K562 (cell line): Measurements from ENCODE around the gene TENT4B. TPM values are rescaled to one million over a fixed set of nuclear protein-coding genes. Genes with fewer than 3 reads are reported as not detected.
A peak's percentile ranks its signal among the peaks of the same experiment; 100 is the strongest.
"Not testable (repeated sequence)": the region's sequence is repeated elsewhere in the genome, so short reads cannot be mapped to it uniquely, and the experiment has no call there.

ENCODE experiments used
- ATAC-seq: fragments of 200-7000 bp; cut with Tn5 transposase; 3 replicates; pipeline ENCODE4 v1.9.1; 2020; ENCODE audit warnings: moderate library complexity
- BruUV-seq: library from RNA; stranded (reverse); fragments of 400-500 nt; replicated peaks from 2 replicates; lab custom pipeline; 2021; lab: Mats Ljungman, UMichigan
- CTCF ChIA-PET: fragments of 300-600 bp; formaldehyde crosslinking; extraction: SDS; loops from one replicate; lab custom pipeline; 2021; ENCODE audit warnings: low intra/inter-chr PET ratio; lab: Yijun Ruan, JAX
- POLR2A ChIA-PET: fragments of 300-600, 350-650 bp; sonication (Branson Sonifier 250); formaldehyde crosslinking; extraction: SDS; loops from one replicate; lab custom pipeline; 2021; ENCODE audit warnings: antibody characterized with exemption, inconsistent platforms; lab: Yijun Ruan, JAX
- DNase-seq, 4 experiments: peaks; one replicate each; pipeline versions ENCODE4 v3.0.0 to v3.0.0-alpha.2; 2011 to 2018; ENCODE audit warnings: low spot score in 3 of 4, mixed read lengths in 3 of 4; ENCODE audit errors: extremely low read depth in 1 of 4
- FAIRE-seq: peaks from 2 replicates; lab custom pipeline; 2011; peaks lifted over from hg19 to GRCh38; lab: Jason Lieb, UNC
- H2AFZ ChIP-seq: 2 replicates; pipeline ENCODE4 v1.6.0; 2011; ENCODE audit warnings: low read depth, low read length, control low read depth, inconsistent platforms
- H3K27ac ChIP-seq: fragments of 200-600 bp; 3 replicates; pipeline ENCODE4 v1.8.0; 2011; ENCODE audit warnings: low read depth, mild to moderate bottlenecking, control low read depth, inconsistent platforms, low read length, moderate library complexity, mixed read lengths; ENCODE audit errors: extremely low read depth
- H3K27me3 ChIP-seq, 2 experiments: fragments of 300-600 bp in 1 of 2; 2 replicates in 1 of 2; 3 replicates in 1 of 2; pipeline versions ENCODE4 v1.6.0 to v1.8.0; 2011; ENCODE audit warnings: inconsistent platforms in 2 of 2, low read length in 2 of 2, mild to moderate bottlenecking in 1 of 2, mixed read lengths in 1 of 2, moderate library complexity in 1 of 2; ENCODE audit not compliant: control insufficient read depth in 2 of 2, insufficient read depth in 2 of 2
- H3K36me3 ChIP-seq: fragments of 300-600 bp; 3 replicates; pipeline ENCODE4 v1.8.0; 2011; ENCODE audit warnings: mild to moderate bottlenecking, low read length, inconsistent platforms; ENCODE audit not compliant: control insufficient read depth, insufficient read depth
- H3K4me1 ChIP-seq, 2 experiments: fragments of 200-600 bp in 1 of 2; replicated peaks in 1 of 2; 2 replicates in 1 of 2; 3 replicates in 1 of 2; pipeline versions ENCODE4 v1.5.1 to v1.8.0; 2011; ENCODE audit warnings: inconsistent platforms in 2 of 2, low read length in 2 of 2, mild to moderate bottlenecking in 1 of 2, mixed read lengths in 1 of 2, moderate library complexity in 1 of 2; ENCODE audit not compliant: control insufficient read depth in 2 of 2, insufficient read depth in 2 of 2
- H3K4me2 ChIP-seq: 2 replicates; pipeline ENCODE4 v1.6.1; 2011; ENCODE audit warnings: low read length, control low read depth, inconsistent platforms, mixed read lengths; ENCODE audit not compliant: insufficient read depth
- H3K4me3 ChIP-seq: fragments of 200-600 bp; sonication (generic), shearing (Covaris generic); 2 replicates; pipeline ENCODE4 v1.5.1; 2016; ENCODE audit warnings: control low read depth, inconsistent platforms
- H3K79me2 ChIP-seq: fragments of 200-600 bp; 3 replicates; pipeline ENCODE4 v1.8.0; 2011; ENCODE audit warnings: low read length, inconsistent platforms; ENCODE audit not compliant: control insufficient read depth, insufficient read depth
- H3K9ac ChIP-seq, 2 experiments: 2 replicates each; pipeline versions ENCODE4 v1.6.0 to v1.6.1; 2011; ENCODE audit warnings: low read depth in 2 of 2, low read length in 2 of 2, control low read depth in 1 of 2, inconsistent platforms in 1 of 2, mild to moderate bottlenecking in 1 of 2, mixed read lengths in 1 of 2; ENCODE audit not compliant: insufficient read depth in 1 of 2
- H3K9me1 ChIP-seq: one replicate; pipeline ENCODE4 v1.6.0; 2011; ENCODE audit warnings: inconsistent platforms, mild to moderate bottlenecking, low read length, moderate library complexity; ENCODE audit not compliant: control insufficient read depth, insufficient read depth
- H3K9me3 ChIP-seq: replicated peaks from 2 replicates; pipeline ENCODE4 v1.5.1; 2011; ENCODE audit warnings: low read depth, low read length, inconsistent platforms; ENCODE audit not compliant: control insufficient read depth, insufficient read depth
- H4K20me1 ChIP-seq: replicated peaks from 2 replicates; pipeline ENCODE4 v1.6.1; 2011; ENCODE audit warnings: low read length, inconsistent platforms, mixed read lengths; ENCODE audit not compliant: control insufficient read depth, insufficient read depth
- BACH1 ChIP-seq: fragments of 200-800 bp; sonication (Bioruptor generic); IDR thresholded peaks from 2 replicates; pipeline ENCODE4 v1.6.1; 2016; ENCODE audit warnings: missing genetic modification characterization, missing compliant biosample characterization
- DACH1 ChIP-seq: fragments of 450-650 bp; IDR thresholded peaks from 2 replicates; pipeline ENCODE4 v1.6.1; 2018; ENCODE audit not compliant: partially characterized antibody
- EGR1 ChIP-seq: fragments of 450-650 bp; conservative IDR thresholded peaks from 2 replicates; pipeline ENCODE4 v1.6.1; 2017; ENCODE audit warnings: mild to moderate bottlenecking
- GTF2E2 ChIP-seq: fragments of 200-800 bp; sonication (Bioruptor generic); IDR thresholded peaks from 2 replicates; pipeline ENCODE4 v1.6.1; 2016; ENCODE audit warnings: missing genetic modification characterization, missing compliant biosample characterization
- HNRNPUL1 ChIP-seq: fragments of 200-400 bp; formaldehyde crosslinking; IDR thresholded peaks from 2 replicates; pipeline ENCODE4 v1.6.1; 2017; ENCODE audit warnings: low read length
- MYC ChIP-seq, 2 experiments: fragments of 250-450 bp in 1 of 2; sonication (Bioruptor Pico) in 1 of 2; IDR thresholded peaks; 2 replicates each; pipeline versions ENCODE4 v1.5.1 to v1.6.1; 2012 to 2021; ENCODE audit warnings: low read depth in 2 of 2, borderline replicate concordance in 1 of 2, improper control_type of control experiment in 1 of 2, low read length in 1 of 2, mild to moderate bottlenecking in 1 of 2, moderate library complexity in 1 of 2
- NFRKB ChIP-seq: fragments of 450-650 bp; IDR thresholded peaks from 2 replicates; pipeline ENCODE4 v1.6.1; 2016; ENCODE audit warnings: low read depth
- PTTG1 ChIP-seq: fragments of 450-650 bp; IDR thresholded peaks from 2 replicates; pipeline ENCODE4 v1.6.1; 2016; ENCODE audit warnings: low read depth, mild to moderate bottlenecking, missing genetic modification characterization, missing compliant biosample characterization
- U2AF1 ChIP-seq: fragments of 200-400 bp; formaldehyde crosslinking; optimal IDR thresholded peaks from 2 replicates; pipeline ENCODE3; 2017; ENCODE audit warnings: mild to moderate bottlenecking, low read depth, low read length, moderate library complexity
- ZEB2 ChIP-seq: fragments of 450-650 bp; IDR thresholded peaks from 2 replicates; pipeline ENCODE4 v1.6.1; 2016
- ZNF184 ChIP-seq: sonication (generic); formaldehyde crosslinking; IDR thresholded peaks from 2 replicates; pipeline ENCODE4 v1.5.0; 2020; ENCODE audit warnings: missing genetic modification reagents
- ZNF224 ChIP-seq: sonication (generic); formaldehyde crosslinking; IDR thresholded peaks from 2 replicates; pipeline ENCODE4 v1.8.0; 2022; ENCODE audit warnings: mild to moderate bottlenecking, missing genetic modification reagents
- ZNF41 ChIP-seq: fragments of 250-450 bp; sonication (Bioruptor Pico); conservative IDR thresholded peaks from 2 replicates; pipeline ENCODE4 v1.4.0; 2020; ENCODE audit warnings: mild to moderate bottlenecking
- ZNF583 ChIP-seq: fragments of 250-450 bp; sonication (Bioruptor Pico); IDR thresholded peaks from 2 replicates; pipeline ENCODE4 v1.4.0; 2020
- ZNF668 ChIP-seq: fragments of 250-450 bp; sonication (Bioruptor Pico); IDR thresholded peaks from 2 replicates; pipeline ENCODE4 v1.8.0; 2022; ENCODE audit warnings: mild to moderate bottlenecking, inconsistent platforms
- WGBS: fragments of 100-300 bp; shearing (Covaris generic); methylation state at CpG from one replicate; pipeline ENCODE4 v1.1.6; 2016; ENCODE audit warnings: low coverage, mixed read lengths; ENCODE audit not compliant: insufficient coverage; ENCODE audit errors: missing lambda C conversion rate; 5-methylcytosine and 5-hydroxymethylcytosine counted together
- in situ Hi-C: fragments of 300-500 bp; cut with MboI; formaldehyde crosslinking; loops from 4 replicates; pipeline ENCODE4 v1.15.0; 2018; ENCODE audit warnings: inconsistent platforms, mixed read lengths
- intact Hi-C: fragments of 100-400 bp; cut with micrococcal nuclease; formaldehyde crosslinking; loops from 2 replicates; pipeline ENCODE4 v1.14.2; 2022
- polyA plus RNA-seq, 8 experiments: library from polyadenylated mRNA; depleted of rRNA in 4 of 8; stranded (reverse) in 5 of 8; unstranded in 3 of 8; fragments of >200 nt; fragmentation: Nextera tagmentation in 2 of 8; fragmentation: Illumina TruSeq in 1 of 8; extraction: Ambion mirVana in 2 of 8; extraction: Trizol in 1 of 8; gene quantifications; 2 replicates each; pipeline versions ENCODE4 v1.2.1 to v1.2.3, GENCODE V29; 2011 to 2014; ENCODE audit warnings: inconsistent platforms in 1 of 8, missing spikeins in 1 of 8
- total RNA-seq, 7 experiments: library from RNA; depleted of rRNA in 6 of 7; stranded (reverse); fragments of >200 nt in 6 of 7; fragmentation: Illumina TruSeq in 2 of 7; extraction: Trizol in 2 of 7; gene quantifications; 2 replicates each; pipeline versions ENCODE4 v1.2.1 to v1.2.3, GENCODE V29; 2011 to 2021; ENCODE audit warnings: low replicate concordance in 1 of 7
- TF ChIP-seq, protein P1 (sequence below): sonication (generic); formaldehyde crosslinking; IDR thresholded peaks from 2 replicates; pipeline ENCODE4 v1.5.0; 2020; ENCODE audit warnings: missing genetic modification reagents
- TF ChIP-seq, protein P2 (sequence below), 3 experiments: fragments of 200-800 bp in 1 of 3; sonication (Bioruptor generic) in 1 of 3; sonication (generic) in 1 of 3; formaldehyde crosslinking in 1 of 3; IDR thresholded peaks; 2 replicates each; pipeline versions ENCODE4 v1.6.1 to v1.8.0; 2016 to 2022; ENCODE audit warnings: mild to moderate bottlenecking in 2 of 3, missing compliant biosample characterization in 2 of 3, missing genetic modification characterization in 2 of 3, missing genetic modification reagents in 1 of 3

The TENT4B gene
- total and polyA plus RNA-seq, 9 of the 15 experiments (the other 6 are each of a cell fraction or from before 2014, with no cell fraction given) = 5.2 to 8.4 (median 7.0) TPM

DNA sequence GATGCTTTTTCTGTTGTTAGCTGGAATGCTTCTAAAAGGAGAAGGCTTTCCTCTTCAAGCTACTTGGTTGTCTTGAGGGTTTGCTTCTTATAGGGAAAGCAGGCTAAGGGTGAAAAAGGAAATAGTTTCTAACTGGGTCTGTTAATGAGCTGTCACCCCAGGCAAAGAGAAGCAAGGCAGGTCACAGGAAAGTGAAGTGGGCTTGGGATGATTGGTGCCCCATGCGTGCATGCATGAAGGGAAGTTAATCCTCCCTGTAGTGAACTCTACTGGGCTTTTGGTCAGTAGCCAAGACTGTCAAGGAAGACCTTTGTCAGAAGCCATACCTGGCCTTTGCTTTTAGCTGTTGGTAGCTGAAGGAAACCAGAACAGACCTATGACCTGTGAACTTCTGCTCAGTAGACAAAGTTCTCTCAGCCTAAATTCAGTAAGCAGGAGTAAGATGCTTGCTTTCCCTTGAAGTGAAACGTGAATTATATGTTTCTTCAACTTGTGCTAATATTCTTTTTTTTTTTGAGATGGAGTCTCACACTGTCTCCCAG, 16.5 kb downstream of the TENT4B start:
- Histone ChIP-seq H3K9ac (no peak overlapping the region), H3K36me3 (no peaks in the 10 kb centered on the region), H3K9me1 (no peaks in the 10 kb centered on the region), H3K79me2 (peaks cover 53% of the 10 kb centered on the region), H4K20me1 (no peaks in the 10 kb centered on the region; the same call in 1 of the 2 replicates), H3K27me3 (no peaks in the 10 kb centered on the region), H3K4me2 (no peak overlapping the region), H3K27ac (no peak overlapping the region; the same call in 2 of the 3 replicates), H2AFZ (no peak overlapping the region), H3K9me3 (no peaks in the 10 kb centered on the region), H3K4me1 (peaks cover 0 to 10% of the 10 kb centered on the region in 2 experiments; a peak in 3 of 5 replicates), H3K4me3 (no peak overlapping the region)
- ATAC-seq = no peak
- intact Hi-C loops = no loop called here
- no peak for DNase-seq
- WGBS = 31% methylated on average over 2 of the region's 2 CpGs
- no TSS peak for BruUV-seq
- no peak for FAIRE-seq
- CTCF ChIA-PET = no interaction called here
- in situ Hi-C loops = no loop called here
- POLR2A ChIA-PET = interaction anchor here (0.7 to 1.3 kb wide), 4 partner anchors 9 to 42 kb away, joined by 3 to 4 read pairs (median 3); partner anchors contain the start of gene TENT4B
- no peak for TF ChIP-seq DACH1
- TF ChIP-seq, protein P1, sequence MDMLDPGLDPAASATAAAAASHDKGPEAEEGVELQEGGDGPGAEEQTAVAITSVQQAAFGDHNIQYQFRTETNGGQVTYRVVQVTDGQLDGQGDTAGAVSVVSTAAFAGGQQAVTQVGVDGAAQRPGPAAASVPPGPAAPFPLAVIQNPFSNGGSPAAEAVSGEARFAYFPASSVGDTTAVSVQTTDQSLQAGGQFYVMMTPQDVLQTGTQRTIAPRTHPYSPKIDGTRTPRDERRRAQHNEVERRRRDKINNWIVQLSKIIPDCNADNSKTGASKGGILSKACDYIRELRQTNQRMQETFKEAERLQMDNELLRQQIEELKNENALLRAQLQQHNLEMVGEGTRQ (CRISPR knock-in tag) = no peak
- TF ChIP-seq, protein P2, sequence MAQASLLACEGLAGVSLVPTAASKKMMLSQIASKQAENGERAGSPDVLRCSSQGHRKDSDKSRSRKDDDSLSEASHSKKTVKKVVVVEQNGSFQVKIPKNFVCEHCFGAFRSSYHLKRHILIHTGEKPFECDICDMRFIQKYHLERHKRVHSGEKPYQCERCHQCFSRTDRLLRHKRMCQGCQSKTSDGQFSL (CRISPR knock-in tag; IDR thresholded peaks at IDR 0.05) = no peak
- TF ChIP-seq, protein P2 (tag; IDR thresholded peaks at IDR 0.05) = no peak
- no peak for TF ChIP-seq U2AF1
- TF ChIP-seq HNRNPUL1 = no peak
- TF ChIP-seq ZNF224 = no peak
- TF ChIP-seq EGR1 = no peak
- no peak for TF ChIP-seq NFRKB
- TF ChIP-seq BACH1 (tag) = no peak
- TF ChIP-seq GTF2E2 (tag) = no peak
- TF ChIP-seq ZEB2 = no peak
- no peak for TF ChIP-seq ZNF184 (CRISPR knock-in tag)
- no peak for TF ChIP-seq MYC (IDR thresholded peaks at IDR 0.05; ENCODE audit: low read depth, low read length)
- TF ChIP-seq MYC (CRISPR knock-in tag; IDR thresholded peaks at IDR 0.05; ENCODE audit: borderline replicate concordance, low read depth) = no peak
- no peak for TF ChIP-seq ZNF41 (CRISPR knock-in tag)
- TF ChIP-seq ZNF668 (CRISPR knock-in tag) = no peak
- no peak for TF ChIP-seq ZNF583 (CRISPR knock-in tag)
- no peak for TF ChIP-seq PTTG1

- H3K9me3 ChIP-seq, H3K4me1 ChIP-seq, H3K27me3 ChIP-seq, in situ Hi-C loops, H3K27ac ChIP-seq, H3K36me3 ChIP-seq, H3K9me1 ChIP-seq, FAIRE-seq, BruUV-seq, intact Hi-C loops, H2AFZ ChIP-seq, CTCF ChIA-PET, H3K4me3 ChIP-seq, H3K9ac ChIP-seq, DNase-seq, H3K4me2 ChIP-seq, H4K20me1 ChIP-seq: not testable (repeated sequence)
- H3K79me2 ChIP-seq = peaks cover 37% of the 10 kb centered on the region
- POLR2A ChIA-PET = interaction anchor here (0.6 to 0.8 kb wide), 2 partner anchors 17 to 473 kb away, joined by 3 to 6 read pairs; no protein-coding TSS in a partner anchor
- 88% methylated on average over 4 of the region's 4 CpGs for WGBS
- ATAC-seq = peak; percentile 20; the same call in 1 of the 3 replicates
These were observed 18.7 kb downstream of the TENT4B start for GRCh38 chr16:50171773-50172172.
